Astrocyte (in vitro differentiated cells and primary cell): ENCODE results near the gene FHAD1.

Experiments used
- CTCF ChIP-seq: IDR thresholded peaks from 2 replicates; pipeline ENCODE4 v1.5.1; 2011; ENCODE audit warnings: low read depth, mild to moderate bottlenecking, inconsistent platforms, low read length, moderate library complexity; ENCODE audit not compliant: insufficient read depth
- EZH2 ChIP-seq: IDR thresholded peaks from 2 replicates; pipeline ENCODE4 v1.6.1; 2012; ENCODE audit warnings: mild to moderate bottlenecking, low read length, inconsistent platforms; ENCODE audit not compliant: insufficient read depth

GRCh38 chr1:15432324-15432723 lies 185.3 kb downstream of the FHAD1 start:
- TF ChIP-seq CTCF (no peak), EZH2 (no peak)
